Putamen (tissue), 1 donor: Measurements from ENCODE around the gene MEX3B.
"Not testable (repeated sequence)": the region's sequence is repeated elsewhere in the genome, so short reads cannot be mapped to it uniquely, and the experiment has no call there.

Experiments used
- DNase-seq: peaks from one replicate; pipeline ENCODE4 v3.0.0-alpha.2; 2016; ENCODE audit warnings: low spot score

The MEX3B gene

DNA sequence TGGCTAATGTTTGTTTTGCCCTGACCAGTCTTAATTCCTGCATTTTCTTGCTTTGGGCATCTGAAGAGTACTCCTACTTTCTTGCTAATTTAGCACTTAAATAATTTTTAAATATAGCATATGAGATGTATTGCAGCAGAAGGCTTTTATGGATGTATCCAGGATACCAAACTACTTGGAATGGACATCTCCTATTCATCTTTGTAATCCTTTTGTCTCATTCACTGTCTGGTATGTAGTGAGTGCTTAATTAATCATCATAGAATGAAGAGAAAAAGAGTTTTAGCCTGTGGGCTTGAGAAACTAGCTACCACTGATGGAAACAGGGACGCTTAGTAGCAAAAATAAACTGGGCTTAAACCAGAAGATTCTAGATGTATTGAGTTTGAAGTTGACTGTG lies 40.6 kb downstream of the MEX3B start:
- no peak for DNase-seq

GRCh38 chr15:82003916-82004315 lies 41.9 kb downstream of the MEX3B start:
- no peak for DNase-seq

DNA sequence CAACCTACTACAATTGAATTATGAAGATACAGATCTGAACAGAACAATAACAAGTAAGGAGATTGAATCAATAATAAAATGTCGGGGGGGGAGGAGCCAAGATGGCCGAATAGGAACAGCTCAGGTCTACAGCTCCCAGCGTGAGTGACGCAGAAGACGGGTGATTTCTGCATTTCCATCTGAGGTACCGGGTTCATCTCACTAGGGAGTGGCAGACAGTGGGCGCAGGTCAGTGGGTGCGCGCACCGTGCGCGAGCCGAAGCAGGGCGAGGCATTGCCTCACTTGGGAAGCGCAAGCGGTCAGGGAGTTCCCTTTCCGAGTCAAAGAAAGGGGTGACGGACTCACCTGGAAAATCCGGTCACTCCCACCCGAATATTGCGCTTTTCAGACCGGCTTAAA lies 50.7 kb downstream of the MEX3B start:
- not testable (repeated sequence) for DNase-seq

DNA sequence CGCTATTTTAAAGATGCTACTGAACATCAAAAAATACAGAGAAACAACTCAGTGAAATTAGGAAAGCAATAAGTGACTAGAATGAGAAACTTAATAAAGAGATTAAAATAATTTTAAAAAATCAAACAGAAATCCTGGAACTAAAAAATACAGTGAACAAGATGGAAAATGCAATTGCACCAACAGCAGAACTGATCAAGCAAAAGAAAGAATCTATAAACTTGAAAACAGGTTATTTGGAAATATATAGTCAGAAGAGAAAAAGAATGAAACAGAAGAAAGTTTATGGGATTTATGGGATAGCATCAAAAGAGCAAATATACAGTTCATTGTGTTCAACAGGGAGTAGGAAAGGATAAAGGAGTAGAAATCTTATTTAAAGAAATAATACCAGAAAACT lies 53.3 kb downstream of the MEX3B start:
- DNase-seq = no peak
